NT2/D1 (cell line): ENCODE results near the gene CDH9.
A peak's percentile ranks its signal among the peaks of the same experiment; 100 is the strongest.

Experiments
- DNase-seq: peaks from one replicate; pipeline ENCODE4 v3.0.0-alpha.2; 2011; ENCODE audit warnings: low read depth, low spot score
- H3K27me3 ChIP-seq: 2 replicates; pipeline ENCODE4 v1.6.0; 2011; ENCODE audit warnings: mild to moderate bottlenecking; ENCODE audit not compliant: insufficient read length, insufficient read depth
- H3K36me3 ChIP-seq: 2 replicates; pipeline ENCODE4 v1.6.1; 2011; ENCODE audit warnings: mild to moderate bottlenecking, low read length, mixed read lengths; ENCODE audit not compliant: insufficient read depth, insufficient read length
- H3K4me1 ChIP-seq: 2 replicates; pipeline ENCODE4 v1.5.1; 2011; ENCODE audit not compliant: insufficient read depth, insufficient read length
- H3K4me3 ChIP-seq: 2 replicates; pipeline ENCODE4 v1.5.1; 2011; ENCODE audit warnings: low read depth; ENCODE audit not compliant: insufficient read length
- H3K9ac ChIP-seq: 2 replicates; pipeline ENCODE4 v1.6.0; 2011; ENCODE audit warnings: low read depth; ENCODE audit not compliant: insufficient read length
- H3K9me3 ChIP-seq: 2 replicates; pipeline ENCODE4 v1.5.1; 2011; ENCODE audit warnings: mild to moderate bottlenecking, low read length; ENCODE audit not compliant: insufficient read depth
- SUZ12 ChIP-seq: IDR thresholded peaks from 2 replicates; pipeline ENCODE4 v1.6.1; 2011; ENCODE audit not compliant: insufficient read length, insufficient read depth; ENCODE audit errors: extremely low read depth
- YY1 ChIP-seq: IDR thresholded peaks from 2 replicates; pipeline ENCODE4 v1.6.1; 2011; ENCODE audit not compliant: insufficient read length, insufficient read depth
- ZNF274 ChIP-seq: IDR thresholded peaks from 2 replicates; pipeline ENCODE4 v1.6.1; 2011; ENCODE audit warnings: mild to moderate bottlenecking, low read depth, low read length

Gene CDH9, protein sequence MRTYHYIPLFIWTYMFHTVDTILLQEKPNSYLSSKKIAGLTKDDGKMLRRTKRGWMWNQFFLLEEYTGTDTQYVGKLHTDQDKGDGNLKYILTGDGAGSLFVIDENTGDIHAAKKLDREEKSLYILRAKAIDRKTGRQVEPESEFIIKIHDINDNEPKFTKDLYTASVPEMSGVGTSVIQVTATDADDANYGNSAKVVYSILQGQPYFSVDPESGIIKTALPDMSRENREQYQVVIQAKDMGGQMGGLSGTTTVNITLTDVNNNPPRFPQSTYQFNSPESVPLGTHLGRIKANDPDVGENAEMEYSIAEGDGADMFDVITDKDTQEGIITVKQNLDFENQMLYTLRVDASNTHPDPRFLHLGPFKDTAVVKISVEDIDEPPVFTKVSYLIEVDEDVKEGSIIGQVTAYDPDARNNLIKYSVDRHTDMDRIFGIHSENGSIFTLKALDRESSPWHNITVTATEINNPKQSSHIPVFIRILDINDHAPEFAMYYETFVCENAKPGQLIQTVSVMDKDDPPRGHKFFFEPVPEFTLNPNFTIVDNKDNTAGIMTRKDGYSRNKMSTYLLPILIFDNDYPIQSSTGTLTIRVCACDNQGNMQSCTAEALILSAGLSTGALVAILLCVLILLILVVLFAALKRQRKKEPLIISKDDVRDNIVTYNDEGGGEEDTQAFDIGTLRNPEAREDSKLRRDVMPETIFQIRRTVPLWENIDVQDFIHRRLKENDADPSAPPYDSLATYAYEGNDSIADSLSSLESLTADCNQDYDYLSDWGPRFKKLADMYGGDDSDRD

DNA sequence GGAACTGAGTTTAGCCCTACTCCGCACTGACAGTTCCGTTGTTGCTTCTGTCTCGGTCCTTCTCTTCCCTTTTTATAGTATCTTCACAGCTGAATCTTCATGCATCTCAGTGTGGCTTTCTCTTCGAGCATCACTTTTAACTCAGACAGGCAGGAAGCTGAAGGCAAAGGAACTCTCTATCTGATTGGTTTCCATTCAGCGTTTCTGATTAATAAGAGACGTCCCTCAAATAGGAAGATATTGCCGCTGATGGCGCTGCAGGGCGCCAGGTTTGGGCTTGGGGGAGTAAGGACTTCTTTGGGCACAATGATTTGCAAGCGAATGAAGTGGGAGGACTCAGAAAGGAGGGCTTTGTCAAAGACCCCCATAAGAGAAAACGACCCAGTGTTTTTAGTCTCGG lies at the start of gene CDH9:
Gene CDH9 (minus strand): TSS at position 111 of the 400 bp plus-strand sequence. CDS start 50,253 bp downstream, outside the sequence.
- Histone ChIP-seq H3K9ac (no peak within 1 kb of the TSS), H3K9me3 (no peaks in the 10 kb centered on the region), H3K4me1 (no peaks in the 10 kb centered on the region), H3K36me3 (no peaks in the 10 kb centered on the region), H3K27me3 (no peaks in the 10 kb centered on the region), H3K4me3 (peak within 1 kb of the TSS; percentile 33)
- DNase-seq, result no peak
- TF ChIP-seq ZNF274 (no peak), YY1 (no peak), SUZ12 (no peak)

DNA sequence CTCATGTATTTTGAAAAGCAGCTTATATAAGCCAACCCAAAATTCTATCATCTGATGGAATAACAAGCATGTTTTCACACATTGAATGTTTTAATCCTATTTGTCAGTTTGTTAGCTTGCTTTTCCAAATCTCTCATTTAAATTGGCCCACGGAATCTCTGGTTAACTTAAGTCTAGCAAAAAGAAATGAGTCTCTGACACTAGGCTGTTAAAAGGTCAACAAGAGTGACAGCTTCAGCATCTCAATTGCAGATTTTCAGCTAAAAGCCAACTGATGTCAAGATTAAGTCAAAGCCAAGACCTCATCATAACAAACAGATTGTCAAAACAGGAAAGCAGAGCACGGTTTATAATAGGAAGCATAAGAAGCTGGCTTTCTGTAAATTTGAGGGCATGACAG lies 49.4 kb upstream of the CDH9 start:
- H3K36me3 ChIP-seq, result no peaks in the 10 kb centered on the region
- TF ChIP-seq YY1, result no peak
- no peak for TF ChIP-seq SUZ12
- TF ChIP-seq ZNF274, result no peak
- no peak for DNase-seq

DNA sequence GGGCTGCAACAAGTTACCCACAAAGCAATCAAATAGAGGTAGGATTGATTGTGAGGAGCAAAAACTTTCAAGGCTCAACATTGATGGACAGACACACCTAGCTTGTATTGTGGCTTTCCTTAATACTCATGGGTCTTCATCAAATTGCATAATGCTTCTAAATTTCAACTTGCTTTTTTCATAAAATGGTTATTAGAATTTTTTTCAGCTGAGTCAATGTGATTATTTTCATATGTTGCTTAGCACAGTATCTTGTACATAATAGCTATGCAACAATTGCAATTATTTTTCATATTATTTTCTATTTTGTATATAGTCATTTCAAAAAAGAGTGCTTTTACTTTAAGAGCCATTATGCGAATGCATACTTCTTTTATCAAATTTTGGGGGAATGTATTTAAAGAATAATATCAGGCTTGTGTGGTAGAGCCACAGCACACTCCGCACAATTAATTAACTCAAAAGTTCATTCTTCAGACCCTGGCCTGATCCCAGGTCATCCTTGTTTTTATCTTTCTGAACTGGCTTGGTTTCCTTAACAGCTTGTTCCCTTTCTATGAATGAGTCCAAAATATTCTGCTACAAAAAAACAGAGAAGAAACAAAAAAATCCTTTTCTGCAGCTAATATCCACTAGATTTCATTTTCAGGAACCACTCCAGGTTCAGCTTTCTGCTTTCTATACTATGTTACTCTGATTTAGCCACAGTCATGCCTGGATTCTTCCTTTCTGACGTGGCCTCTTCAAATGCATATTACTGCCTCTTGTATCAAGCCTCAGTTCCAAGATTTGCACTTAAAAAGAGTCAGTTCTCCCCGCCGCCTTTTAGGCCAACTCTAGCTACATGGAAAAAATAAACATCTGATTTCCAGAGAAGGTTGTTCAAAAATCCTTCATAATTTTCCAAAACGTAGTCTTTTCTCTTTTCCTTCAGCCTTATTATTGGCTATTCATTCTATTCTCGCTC lies 45.3 kb upstream of the CDH9 start:
- H3K9ac ChIP-seq, result no peak overlapping the region

More for the DNA sequence above, 49.4 kb upstream of the CDH9 start:
- Histone ChIP-seq H3K9me3 (0 out of 2 replicates have a peak, but pooled peaks cover 4% of the 10 kb centered on the region), H3K27me3 (no peaks in the 10 kb centered on the region), H3K9ac (no peak overlapping the region), H3K4me1 (no peaks in the 10 kb centered on the region), H3K4me3 (no peak overlapping the region)

DNA sequence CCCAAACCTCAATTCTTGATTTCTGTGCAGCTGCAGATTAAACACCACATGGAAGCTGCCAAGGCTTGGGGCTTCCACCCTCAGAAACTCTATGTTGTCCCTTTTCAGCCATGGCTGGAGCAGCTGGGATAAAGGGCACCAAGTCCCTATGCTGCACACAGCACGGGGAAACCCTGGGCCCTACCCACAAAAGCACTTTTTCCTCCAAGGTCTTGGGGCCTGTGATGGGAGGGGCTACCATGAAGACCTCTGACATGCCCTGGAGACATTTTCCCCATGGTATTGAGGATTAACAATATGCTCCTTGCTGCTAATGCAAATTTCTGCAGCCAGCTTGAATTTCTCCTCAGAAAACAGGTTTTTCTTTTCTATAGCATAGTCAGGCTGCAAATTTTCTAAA lies 41.8 kb upstream of the CDH9 start:
- Histone ChIP-seq H3K9ac (no peak overlapping the region), H3K27me3 (no peaks in the 10 kb centered on the region), H3K36me3 (no peaks in the 10 kb centered on the region), H3K9me3 (peaks cover 25% of the 10 kb centered on the region), H3K4me3 (no peak overlapping the region), H3K4me1 (no peaks in the 10 kb centered on the region)
- no peak for TF ChIP-seq SUZ12
- TF ChIP-seq ZNF274, result no peak
- TF ChIP-seq YY1, result no peak
- DNase-seq, result no peak

More for the DNA sequence above, 45.3 kb upstream of the CDH9 start:
- no peak for TF ChIP-seq ZNF274
- TF ChIP-seq SUZ12, result no peak
- no peak for TF ChIP-seq YY1
- no peaks in the 10 kb centered on the region for H3K27me3 ChIP-seq
- H3K9me3 ChIP-seq, result peaks cover 25% of the 10 kb centered on the region
- no peaks in the 10 kb centered on the region for H3K4me1 ChIP-seq
- H3K4me3 ChIP-seq, result no peak overlapping the region
- H3K36me3 ChIP-seq, result no peaks in the 10 kb centered on the region
- DNase-seq, result peak; percentile 47

DNA sequence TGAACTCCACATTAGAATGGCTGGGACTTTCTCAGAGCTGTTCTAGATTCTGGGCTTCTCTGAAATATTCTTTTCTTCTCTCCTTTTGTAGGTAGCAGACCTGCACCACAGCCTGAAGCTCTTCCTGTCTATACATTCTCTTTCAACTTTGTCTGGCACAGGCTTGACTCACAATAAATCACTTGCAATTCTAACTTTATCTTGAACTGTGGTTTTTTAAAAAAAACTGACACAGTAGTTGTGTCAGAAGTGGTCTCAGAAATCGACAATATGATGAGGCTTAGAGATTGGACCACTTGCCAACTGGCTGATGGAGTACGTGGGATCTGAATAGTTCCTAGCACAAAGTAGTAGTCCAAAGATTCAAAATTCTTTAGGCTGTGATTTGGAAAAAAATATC lies 24.1 kb upstream of the CDH9 start:
- no peak for DNase-seq
- TF ChIP-seq SUZ12 (no peak), ZNF274 (no peak), YY1 (no peak)
- no peaks in the 10 kb centered on the region for H3K27me3 ChIP-seq
- H3K9me3 ChIP-seq, result no peaks in the 10 kb centered on the region
- no peak overlapping the region for H3K9ac ChIP-seq
- H3K36me3 ChIP-seq, result no peaks in the 10 kb centered on the region
- no peaks in the 10 kb centered on the region for H3K4me1 ChIP-seq
- no peak overlapping the region for H3K4me3 ChIP-seq

DNA sequence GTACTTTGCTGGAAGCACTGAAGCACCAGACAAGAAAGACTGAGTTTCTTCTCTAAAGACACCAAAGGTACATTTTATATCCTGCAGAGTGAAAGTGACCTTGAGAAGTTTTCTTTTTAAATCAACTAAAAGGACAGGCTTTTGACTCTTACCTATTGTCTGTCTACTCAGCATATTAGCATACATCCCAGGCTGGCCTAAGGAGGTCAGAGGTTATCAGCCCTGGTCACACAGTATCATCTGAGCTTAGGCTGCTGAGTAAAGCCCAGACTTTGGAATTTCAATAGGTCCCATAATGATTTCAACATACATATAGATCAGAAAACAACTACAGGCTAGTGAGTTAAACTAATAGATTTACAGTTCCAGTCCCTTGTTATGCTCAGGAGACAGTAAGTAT lies 10.1 kb upstream of the CDH9 start:
- Histone ChIP-seq H3K9me3 (no peaks in the 10 kb centered on the region), H3K9ac (no peak overlapping the region), H3K27me3 (no peaks in the 10 kb centered on the region), H3K36me3 (no peaks in the 10 kb centered on the region), H3K4me1 (no peaks in the 10 kb centered on the region), H3K4me3 (no peak overlapping the region)
- DNase-seq, result no peak
- TF ChIP-seq SUZ12 (no peak), YY1 (no peak), ZNF274 (no peak)
